ENCODE measurements around the gene ACOT9. TPM values are rescaled to one million over a fixed set of nuclear protein-coding genes. Genes with fewer than 3 reads are reported as not detected.

Gene ACOT9
- total RNA-seq, 4 donors from 2014 or later = 14.9 to 18.5 (median 16.2) TPM

DNA sequence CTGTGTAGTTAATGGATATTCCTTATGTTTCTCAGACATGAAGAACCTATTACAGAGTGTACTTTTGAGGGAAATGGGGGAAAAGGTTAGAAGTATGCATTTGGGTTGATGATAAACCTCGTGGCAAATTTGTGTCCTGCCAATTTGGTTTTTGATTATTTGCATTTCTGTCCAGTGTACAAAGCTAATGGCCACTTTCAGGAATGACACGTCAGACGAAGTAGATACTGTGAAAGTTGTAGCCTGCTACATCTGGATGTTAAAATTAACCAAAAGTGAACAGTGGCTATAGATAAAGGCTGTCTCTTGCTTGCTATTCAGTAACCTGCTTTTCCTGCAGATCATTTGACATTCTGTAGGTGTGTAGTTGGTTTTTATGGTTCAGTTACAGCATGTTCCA lies 74.7 kb downstream of the ACOT9 start:
- H3K4me1 ChIP-seq = peaks cover 14% of the 10 kb centered on the region
- no peaks in the 10 kb centered on the region for H3K36me3 ChIP-seq
- peak overlapping the region; percentile 62 for H3K4me3 ChIP-seq
- TF ChIP-seq POLR2AphosphoS5 (IDR thresholded peaks at IDR 0.05) = no peak
- TF ChIP-seq POLR2A (IDR thresholded peaks at IDR 0.05) = no peak
- no peak for TF ChIP-seq EP300 (IDR thresholded peaks at IDR 0.05)
- H3K9me3 ChIP-seq = no peaks in the 10 kb centered on the region
- DNase-seq (ENCODE audit: low spot score in 2 of 2) = no peak
- WGBS = 33% methylated on average over 3 of the region's 3 CpGs
- no peak overlapping the region for H3K27ac ChIP-seq
- H3K27me3 ChIP-seq = no peaks in the 10 kb centered on the region

GRCh38 chrX:23667239-23668177 lies 75.6 kb downstream of the ACOT9 start, which contains the start of gene PRDX4:
PRDX4 (plus strand) TSS chrX:23667493; CDS start chrX:23667571, 78 bp downstream.
- H3K36me3 ChIP-seq = no peaks in the 10 kb centered on the region
- TF ChIP-seq POLR2AphosphoS5 (IDR thresholded peaks at IDR 0.05) (no peak), POLR2A (IDR thresholded peaks at IDR 0.05) (no peak), EP300 (IDR thresholded peaks at IDR 0.05) (no peak)
- TF ChIP-seq, protein P1, sequence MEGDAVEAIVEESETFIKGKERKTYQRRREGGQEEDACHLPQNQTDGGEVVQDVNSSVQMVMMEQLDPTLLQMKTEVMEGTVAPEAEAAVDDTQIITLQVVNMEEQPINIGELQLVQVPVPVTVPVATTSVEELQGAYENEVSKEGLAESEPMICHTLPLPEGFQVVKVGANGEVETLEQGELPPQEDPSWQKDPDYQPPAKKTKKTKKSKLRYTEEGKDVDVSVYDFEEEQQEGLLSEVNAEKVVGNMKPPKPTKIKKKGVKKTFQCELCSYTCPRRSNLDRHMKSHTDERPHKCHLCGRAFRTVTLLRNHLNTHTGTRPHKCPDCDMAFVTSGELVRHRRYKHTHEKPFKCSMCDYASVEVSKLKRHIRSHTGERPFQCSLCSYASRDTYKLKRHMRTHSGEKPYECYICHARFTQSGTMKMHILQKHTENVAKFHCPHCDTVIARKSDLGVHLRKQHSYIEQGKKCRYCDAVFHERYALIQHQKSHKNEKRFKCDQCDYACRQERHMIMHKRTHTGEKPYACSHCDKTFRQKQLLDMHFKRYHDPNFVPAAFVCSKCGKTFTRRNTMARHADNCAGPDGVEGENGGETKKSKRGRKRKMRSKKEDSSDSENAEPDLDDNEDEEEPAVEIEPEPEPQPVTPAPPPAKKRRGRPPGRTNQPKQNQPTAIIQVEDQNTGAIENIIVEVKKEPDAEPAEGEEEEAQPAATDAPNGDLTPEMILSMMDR (IDR thresholded peaks at IDR 0.05) = no peak
- peaks cover 14% of the 10 kb centered on the region for H3K4me1 ChIP-seq
- peak; percentile 89 to 90 for DNase-seq (ENCODE audit: low spot score in 2 of 2)
- WGBS = 23% methylated on average over 36 of the region's 73 CpGs
- H3K9me3 ChIP-seq = no peaks in the 10 kb centered on the region
- H3K27me3 ChIP-seq = no peaks in the 10 kb centered on the region
- H3K27ac ChIP-seq = peak within 1 kb of the TSS; percentile 84
- peak within 1 kb of the TSS; percentile 62 for H3K4me3 ChIP-seq

GRCh38 chrX:23666282-23666681 lies 76.8 kb downstream of the ACOT9 start:
- Histone ChIP-seq H3K9me3 (no peaks in the 10 kb centered on the region), H3K27ac (no peak overlapping the region), H3K4me1 (peaks cover 14% of the 10 kb centered on the region), H3K36me3 (no peaks in the 10 kb centered on the region), H3K27me3 (no peaks in the 10 kb centered on the region), H3K4me3 (no peak overlapping the region)
- TF ChIP-seq EP300 (IDR thresholded peaks at IDR 0.05) (no peak), POLR2A (IDR thresholded peaks at IDR 0.05) (no peak), POLR2AphosphoS5 (IDR thresholded peaks at IDR 0.05) (no peak)
- TF ChIP-seq, protein P1 (IDR thresholded peaks at IDR 0.05) = no peak
- DNase-seq (ENCODE audit: low spot score in 2 of 2) = no peak
- WGBS = 86% methylated on average over 16 of the region's 16 CpGs

DNA sequence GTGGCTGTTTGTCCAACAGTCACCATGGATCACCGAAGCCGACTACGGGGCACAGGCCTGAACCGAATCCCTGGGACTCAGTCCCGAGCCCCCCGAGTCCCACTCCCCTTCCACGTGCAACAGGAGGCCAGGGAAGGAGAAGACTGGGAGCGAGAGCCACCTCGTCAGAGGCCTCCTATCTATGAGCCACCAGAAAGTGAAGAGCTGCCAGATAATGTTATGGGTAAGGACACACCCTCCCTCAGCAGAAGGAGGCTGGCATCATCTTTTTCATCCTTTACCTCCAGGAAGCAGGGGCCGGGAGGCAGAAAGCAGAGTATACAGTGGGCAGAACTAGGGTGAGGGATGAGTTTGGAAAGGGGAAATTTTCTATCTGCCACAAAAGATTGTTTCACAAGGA lies 78.6 kb downstream of the ACOT9 start:
- no peaks in the 10 kb centered on the region for H3K36me3 ChIP-seq
- H3K27ac ChIP-seq = no peak overlapping the region
- DNase-seq (ENCODE audit: low spot score in 2 of 2) = no peak
- TF ChIP-seq POLR2AphosphoS5 (IDR thresholded peaks at IDR 0.05) (no peak), EP300 (IDR thresholded peaks at IDR 0.05) (no peak), POLR2A (IDR thresholded peaks at IDR 0.05) (no peak)
- TF ChIP-seq, protein P1 (IDR thresholded peaks at IDR 0.05) = no peak
- H3K4me3 ChIP-seq = no peak overlapping the region
- 63% methylated on average over 6 of the region's 10 CpGs for WGBS
- H3K9me3 ChIP-seq = no peaks in the 10 kb centered on the region
- no peaks in the 10 kb centered on the region for H3K27me3 ChIP-seq
- peaks cover 14% of the 10 kb centered on the region for H3K4me1 ChIP-seq

GRCh38 chrX:23662853-23663252 lies 80.2 kb downstream of the ACOT9 start:
- peaks cover 5% of the 10 kb centered on the region for H3K4me1 ChIP-seq
- DNase-seq (ENCODE audit: low spot score in 2 of 2) = no peak
- 83% methylated on average over 1 of the region's 1 CpG for WGBS
- no peaks in the 10 kb centered on the region for H3K36me3 ChIP-seq
- H3K9me3 ChIP-seq = no peaks in the 10 kb centered on the region
- no peaks in the 10 kb centered on the region for H3K27me3 ChIP-seq
- TF ChIP-seq POLR2AphosphoS5 (IDR thresholded peaks at IDR 0.05) (no peak), EP300 (IDR thresholded peaks at IDR 0.05) (no peak), POLR2A (IDR thresholded peaks at IDR 0.05) (no peak)
- TF ChIP-seq, protein P1 (IDR thresholded peaks at IDR 0.05) = no peak
- H3K27ac ChIP-seq = no peak overlapping the region
- no peak overlapping the region for H3K4me3 ChIP-seq

All from suprapubic skin (tissue), 4 donors.